Retinal pigment epithelial cell (primary cell): ENCODE measurements around the gene LTB4R2.

Experiments used
- DNase-seq: peaks from one replicate; pipeline ENCODE4 v3.0.0-alpha.2; 2010; ENCODE audit warnings: low read depth
- H3K4me3 ChIP-seq: 2 replicates; pipeline ENCODE4 v1.5.1; 2011; ENCODE audit warnings: mild to moderate bottlenecking, low read length, control low read depth, moderate library complexity
- TF ChIP-seq, protein P1 (sequence below): conservative IDR thresholded peaks from 2 replicates; pipeline ENCODE4 v1.5.1; 2011; ENCODE audit warnings: low read depth, low read length, control low read depth, inconsistent platforms

The LTB4R2 gene

DNA sequence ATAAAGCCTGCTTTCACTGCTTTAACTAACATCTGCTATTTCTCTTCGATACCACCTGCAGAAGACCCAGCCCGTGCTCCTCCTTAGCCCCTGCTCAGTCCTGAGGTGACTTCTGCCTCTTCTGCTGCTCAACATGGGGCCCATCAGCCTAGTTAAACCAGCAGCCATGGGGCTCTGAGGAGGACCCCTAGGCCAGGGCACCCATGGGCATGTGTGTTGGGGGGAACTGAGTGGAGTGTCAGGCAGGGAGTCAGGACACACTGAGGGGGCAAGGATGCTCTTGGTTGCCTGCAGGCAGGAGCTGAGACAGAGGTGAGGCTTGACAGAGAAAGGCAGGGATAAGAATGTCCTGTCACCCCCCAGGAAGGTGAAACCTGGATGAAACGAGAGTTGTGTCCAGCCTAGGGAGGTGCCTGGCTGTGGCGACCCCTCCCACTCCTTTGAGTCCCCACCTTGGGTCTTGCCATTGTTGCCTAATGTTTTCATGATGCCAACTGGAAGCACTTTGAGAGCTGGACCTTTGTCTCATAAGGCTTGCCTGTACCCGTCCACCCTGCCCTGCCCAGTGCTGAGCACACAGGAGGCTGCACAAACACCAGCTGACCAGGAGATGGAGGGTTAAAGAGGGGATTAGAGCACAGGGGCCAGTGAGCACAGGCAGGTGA, 26.0 kb upstream of the LTB4R2 start:
- no peak overlapping the region for H3K4me3 ChIP-seq
- no peak for DNase-seq
- TF ChIP-seq, protein P1, sequence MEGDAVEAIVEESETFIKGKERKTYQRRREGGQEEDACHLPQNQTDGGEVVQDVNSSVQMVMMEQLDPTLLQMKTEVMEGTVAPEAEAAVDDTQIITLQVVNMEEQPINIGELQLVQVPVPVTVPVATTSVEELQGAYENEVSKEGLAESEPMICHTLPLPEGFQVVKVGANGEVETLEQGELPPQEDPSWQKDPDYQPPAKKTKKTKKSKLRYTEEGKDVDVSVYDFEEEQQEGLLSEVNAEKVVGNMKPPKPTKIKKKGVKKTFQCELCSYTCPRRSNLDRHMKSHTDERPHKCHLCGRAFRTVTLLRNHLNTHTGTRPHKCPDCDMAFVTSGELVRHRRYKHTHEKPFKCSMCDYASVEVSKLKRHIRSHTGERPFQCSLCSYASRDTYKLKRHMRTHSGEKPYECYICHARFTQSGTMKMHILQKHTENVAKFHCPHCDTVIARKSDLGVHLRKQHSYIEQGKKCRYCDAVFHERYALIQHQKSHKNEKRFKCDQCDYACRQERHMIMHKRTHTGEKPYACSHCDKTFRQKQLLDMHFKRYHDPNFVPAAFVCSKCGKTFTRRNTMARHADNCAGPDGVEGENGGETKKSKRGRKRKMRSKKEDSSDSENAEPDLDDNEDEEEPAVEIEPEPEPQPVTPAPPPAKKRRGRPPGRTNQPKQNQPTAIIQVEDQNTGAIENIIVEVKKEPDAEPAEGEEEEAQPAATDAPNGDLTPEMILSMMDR: no peak

DNA sequence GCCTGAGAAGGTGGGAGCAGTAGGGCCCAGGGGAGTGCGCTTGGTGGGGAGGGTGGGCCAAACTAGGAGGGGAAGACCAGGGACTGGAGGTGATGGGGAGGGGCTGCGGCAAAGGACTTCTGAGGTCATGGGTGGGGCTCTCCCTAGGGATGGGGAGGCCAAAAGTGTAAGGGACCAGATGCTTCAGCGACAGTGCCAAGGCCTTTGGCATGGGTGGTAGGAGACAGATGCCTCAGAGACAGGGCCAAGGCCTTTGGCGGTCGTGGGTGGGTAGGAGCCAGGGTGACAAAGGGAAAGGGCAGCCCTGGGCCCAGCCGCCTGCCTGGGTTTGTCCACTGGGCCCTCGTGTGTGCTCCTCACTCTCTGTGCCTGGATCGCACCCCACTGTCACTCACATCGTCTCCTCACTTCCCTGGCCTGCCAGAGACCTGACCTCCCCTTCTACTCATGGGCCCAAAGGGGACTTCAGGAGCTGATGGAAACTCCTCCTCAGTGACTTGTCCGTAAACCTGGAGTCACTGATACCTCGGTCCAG, 25.4 kb upstream of the LTB4R2 start:
- H3K4me3 ChIP-seq: no peak overlapping the region
- DNase-seq: no peak
- TF ChIP-seq, protein P1: no peak

DNA sequence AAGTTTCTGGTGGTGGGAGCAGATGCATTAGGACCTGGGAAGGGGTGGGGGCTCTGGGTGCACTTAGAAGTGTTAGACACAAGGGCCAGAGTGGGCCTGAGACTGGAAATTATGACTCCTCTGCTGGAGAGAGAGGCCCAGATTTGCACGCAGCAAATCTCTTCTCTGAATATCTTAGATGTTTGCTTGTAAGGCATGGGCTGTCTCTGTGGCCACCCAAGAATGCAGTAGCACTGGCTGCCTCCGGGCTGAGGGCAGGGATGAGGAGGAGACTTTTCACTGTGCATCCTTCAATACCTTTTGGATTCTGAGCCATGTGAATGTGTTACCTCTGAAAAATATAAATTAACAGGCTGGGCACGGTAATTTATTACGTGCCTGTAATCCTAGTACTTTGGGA, 24.6 kb upstream of the LTB4R2 start:
- no peak overlapping the region for H3K4me3 ChIP-seq
- DNase-seq: no peak
- TF ChIP-seq, protein P1: no peak

DNA sequence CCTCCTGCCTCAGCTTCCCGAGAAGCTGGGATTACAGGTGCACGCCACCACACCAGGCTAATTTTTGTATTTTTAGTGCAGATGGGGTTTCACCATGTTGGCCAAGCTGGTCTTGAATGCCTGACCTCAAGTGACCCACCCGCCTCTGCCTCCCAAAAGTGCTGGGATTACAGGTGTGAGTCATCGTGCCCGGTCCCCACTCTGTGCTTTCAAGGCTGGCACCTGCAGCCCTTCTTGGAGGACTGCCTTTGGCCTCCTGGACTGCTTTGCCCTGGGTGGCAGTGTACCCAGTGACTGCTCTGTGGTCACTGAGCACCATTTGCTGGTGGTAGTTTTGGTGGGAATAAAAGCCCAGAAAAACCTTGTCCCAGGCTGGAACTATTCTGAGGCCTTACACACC, 22.9 kb upstream of the LTB4R2 start:
- no peak overlapping the region for H3K4me3 ChIP-seq
- no peak for DNase-seq
- TF ChIP-seq, protein P1: no peak

DNA sequence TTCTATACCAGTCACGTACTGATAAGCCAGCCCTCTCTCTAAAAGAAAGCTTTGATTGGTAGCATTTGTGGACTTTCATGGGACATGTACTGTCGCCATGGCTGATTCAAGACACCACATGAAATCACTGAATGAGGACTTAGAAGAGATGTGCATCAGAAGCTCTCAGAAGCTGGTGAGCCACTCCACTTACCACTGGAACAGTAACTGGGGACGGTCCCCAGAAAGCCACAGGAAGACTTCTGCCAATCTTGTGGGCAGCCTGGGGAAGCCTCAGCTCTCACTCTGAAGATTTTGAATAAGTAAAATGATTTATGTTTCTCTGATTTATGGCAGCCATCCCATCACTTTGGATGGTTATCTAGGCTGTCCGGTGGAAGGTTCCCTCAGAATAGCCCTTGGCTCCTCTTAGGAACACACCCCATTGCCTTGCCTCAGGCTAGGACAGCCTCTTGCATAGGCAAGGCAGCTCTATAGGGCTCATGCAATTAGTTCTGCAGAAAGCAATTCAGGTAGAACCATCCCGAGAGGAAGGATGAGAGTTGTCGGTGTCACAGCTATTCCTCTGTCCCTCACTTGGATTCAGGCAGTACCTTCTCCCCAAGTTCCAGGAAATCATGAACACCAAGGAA, 20.2 kb upstream of the LTB4R2 start:
- TF ChIP-seq, protein P1: no peak
- no peak for DNase-seq
- no peak overlapping the region for H3K4me3 ChIP-seq

DNA sequence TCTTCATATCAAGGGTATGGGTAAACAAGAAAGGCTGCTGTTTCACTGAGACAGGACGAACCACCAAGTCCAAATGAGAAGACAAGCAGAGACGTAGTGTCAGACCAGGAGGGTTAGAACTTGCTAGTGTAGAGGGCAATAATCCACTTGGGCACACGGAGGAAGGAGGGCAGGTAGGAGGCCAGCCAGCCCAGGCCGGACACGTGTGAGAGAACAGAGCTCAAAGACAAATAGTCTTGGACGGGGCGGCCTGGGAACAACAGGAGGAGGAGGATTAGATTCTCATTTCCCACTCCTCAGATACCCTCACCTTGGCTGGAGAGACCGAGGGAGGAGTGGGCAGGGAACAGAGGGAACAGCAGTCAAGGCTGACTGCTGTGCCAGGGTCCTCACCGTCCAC, 19.2 kb upstream of the LTB4R2 start:
- no peak overlapping the region for H3K4me3 ChIP-seq
- TF ChIP-seq, protein P1: no peak
- no peak for DNase-seq
